Hepatocyte (in vitro differentiated cells): ENCODE results near the gene USP37. TPM values are rescaled to one million over a fixed set of nuclear protein-coding genes. Genes with fewer than 3 reads are reported as not detected.

Experiments used
- DNase-seq: peaks from one replicate; pipeline ENCODE4 v3.0.0-alpha.2; 2016; ENCODE audit warnings: low spot score
- H2AFZ ChIP-seq: fragments of 200-600 bp; sonication (generic); 2 replicates; pipeline ENCODE4 v1.6.0; 2016; ENCODE audit warnings: antibody characterized with exemption, mild to moderate bottlenecking
- H3K27ac ChIP-seq: fragments of 200-600 bp; sonication (generic); 2 replicates; pipeline ENCODE4 v1.5.1; 2016; ENCODE audit warnings: mild to moderate bottlenecking
- H3K27me3 ChIP-seq: fragments of 200-600 bp; sonication (generic); 2 replicates; pipeline ENCODE4 v1.6.1; 2016
- H3K36me3 ChIP-seq: fragments of 200-600 bp; sonication (generic); replicated peaks from 2 replicates; pipeline ENCODE4 v1.5.1; 2016; ENCODE audit warnings: low read depth; ENCODE audit not compliant: insufficient read depth
- H3K4me1 ChIP-seq: fragments of 200-600 bp; sonication (generic); 2 replicates; pipeline ENCODE4 v1.5.1; 2016; ENCODE audit warnings: mild to moderate bottlenecking, moderate library complexity; ENCODE audit not compliant: insufficient read depth
- H3K4me2 ChIP-seq: fragments of 200-600 bp; sonication (generic); 2 replicates; pipeline ENCODE4 v1.6.0; 2016
- H3K4me3 ChIP-seq: fragments of 200-600 bp; sonication (generic); 2 replicates; pipeline ENCODE4 v1.5.1; 2016; ENCODE audit warnings: mild to moderate bottlenecking
- H3K79me2 ChIP-seq: fragments of 200-600 bp; sonication (generic); 2 replicates; pipeline ENCODE4 v1.6.0; 2017; ENCODE audit warnings: mild to moderate bottlenecking
- H3K9me2 ChIP-seq: fragments of 200-600 bp; sonication (generic); replicated peaks from 2 replicates; pipeline ENCODE4 v1.6.0; 2017; ENCODE audit warnings: mild to moderate bottlenecking; ENCODE audit not compliant: insufficient read depth
- H3K9me3 ChIP-seq: fragments of 200-600 bp; sonication (generic); 2 replicates; pipeline ENCODE4 v1.5.1; 2016; ENCODE audit warnings: low read depth, mild to moderate bottlenecking
- H4K20me1 ChIP-seq: fragments of 200-600 bp; sonication (generic); 2 replicates; pipeline ENCODE4 v1.6.0; 2016; ENCODE audit warnings: mild to moderate bottlenecking; ENCODE audit not compliant: insufficient read depth, poor library complexity, severe bottlenecking
- EZH2 ChIP-seq: fragments of 200-600 bp; sonication (generic); IDR thresholded peaks from 2 replicates; pipeline ENCODE4 v1.6.1; 2016; ENCODE audit warnings: antibody characterized with exemption, mild to moderate bottlenecking, borderline replicate concordance
- EZH2phosphoT487 ChIP-seq: fragments of 200-600 bp; sonication (generic); IDR thresholded peaks from one replicate; pipeline ENCODE4 v1.6.1; 2018; ENCODE audit warnings: antibody characterized with exemption, mild to moderate bottlenecking, low read depth, moderate library complexity; ENCODE audit not compliant: unreplicated experiment, severe bottlenecking
- WGBS: methylation state at CpG from one replicate; pipeline ENCODE4 v1.1.6; 2016; ENCODE audit warnings: low lambda C conversion rate; ENCODE audit errors: missing lambda C conversion rate; 5-methylcytosine and 5-hydroxymethylcytosine counted together
- polyA plus RNA-seq: library from polyadenylated mRNA; unstranded; fragments of >200 nt; fragmentation: Nextera tagmentation; extraction: Ambion mirVana; gene quantifications from 2 replicates; pipeline ENCODE4 v1.2.1, GENCODE V29; 2016
- total RNA-seq: library from RNA; depleted of rRNA; stranded (reverse); fragments of >200 nt; gene quantifications from 2 replicates; pipeline ENCODE4 v1.2.3, GENCODE V29; 2014
- TF ChIP-seq, protein P1 (sequence below): fragments of 200-600 bp; sonication (generic); IDR thresholded peaks from 2 replicates; pipeline ENCODE4 v1.5.1; 2016; ENCODE audit warnings: antibody characterized with exemption, mild to moderate bottlenecking; ENCODE audit not compliant: poor library complexity

USP37 gene, protein sequence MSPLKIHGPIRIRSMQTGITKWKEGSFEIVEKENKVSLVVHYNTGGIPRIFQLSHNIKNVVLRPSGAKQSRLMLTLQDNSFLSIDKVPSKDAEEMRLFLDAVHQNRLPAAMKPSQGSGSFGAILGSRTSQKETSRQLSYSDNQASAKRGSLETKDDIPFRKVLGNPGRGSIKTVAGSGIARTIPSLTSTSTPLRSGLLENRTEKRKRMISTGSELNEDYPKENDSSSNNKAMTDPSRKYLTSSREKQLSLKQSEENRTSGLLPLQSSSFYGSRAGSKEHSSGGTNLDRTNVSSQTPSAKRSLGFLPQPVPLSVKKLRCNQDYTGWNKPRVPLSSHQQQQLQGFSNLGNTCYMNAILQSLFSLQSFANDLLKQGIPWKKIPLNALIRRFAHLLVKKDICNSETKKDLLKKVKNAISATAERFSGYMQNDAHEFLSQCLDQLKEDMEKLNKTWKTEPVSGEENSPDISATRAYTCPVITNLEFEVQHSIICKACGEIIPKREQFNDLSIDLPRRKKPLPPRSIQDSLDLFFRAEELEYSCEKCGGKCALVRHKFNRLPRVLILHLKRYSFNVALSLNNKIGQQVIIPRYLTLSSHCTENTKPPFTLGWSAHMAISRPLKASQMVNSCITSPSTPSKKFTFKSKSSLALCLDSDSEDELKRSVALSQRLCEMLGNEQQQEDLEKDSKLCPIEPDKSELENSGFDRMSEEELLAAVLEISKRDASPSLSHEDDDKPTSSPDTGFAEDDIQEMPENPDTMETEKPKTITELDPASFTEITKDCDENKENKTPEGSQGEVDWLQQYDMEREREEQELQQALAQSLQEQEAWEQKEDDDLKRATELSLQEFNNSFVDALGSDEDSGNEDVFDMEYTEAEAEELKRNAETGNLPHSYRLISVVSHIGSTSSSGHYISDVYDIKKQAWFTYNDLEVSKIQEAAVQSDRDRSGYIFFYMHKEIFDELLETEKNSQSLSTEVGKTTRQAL
- total RNA-seq (10.2 and 12.8 TPM in 2 replicates), polyA plus RNA-seq (4.2 and 5.7 TPM in 2 replicates)

DNA sequence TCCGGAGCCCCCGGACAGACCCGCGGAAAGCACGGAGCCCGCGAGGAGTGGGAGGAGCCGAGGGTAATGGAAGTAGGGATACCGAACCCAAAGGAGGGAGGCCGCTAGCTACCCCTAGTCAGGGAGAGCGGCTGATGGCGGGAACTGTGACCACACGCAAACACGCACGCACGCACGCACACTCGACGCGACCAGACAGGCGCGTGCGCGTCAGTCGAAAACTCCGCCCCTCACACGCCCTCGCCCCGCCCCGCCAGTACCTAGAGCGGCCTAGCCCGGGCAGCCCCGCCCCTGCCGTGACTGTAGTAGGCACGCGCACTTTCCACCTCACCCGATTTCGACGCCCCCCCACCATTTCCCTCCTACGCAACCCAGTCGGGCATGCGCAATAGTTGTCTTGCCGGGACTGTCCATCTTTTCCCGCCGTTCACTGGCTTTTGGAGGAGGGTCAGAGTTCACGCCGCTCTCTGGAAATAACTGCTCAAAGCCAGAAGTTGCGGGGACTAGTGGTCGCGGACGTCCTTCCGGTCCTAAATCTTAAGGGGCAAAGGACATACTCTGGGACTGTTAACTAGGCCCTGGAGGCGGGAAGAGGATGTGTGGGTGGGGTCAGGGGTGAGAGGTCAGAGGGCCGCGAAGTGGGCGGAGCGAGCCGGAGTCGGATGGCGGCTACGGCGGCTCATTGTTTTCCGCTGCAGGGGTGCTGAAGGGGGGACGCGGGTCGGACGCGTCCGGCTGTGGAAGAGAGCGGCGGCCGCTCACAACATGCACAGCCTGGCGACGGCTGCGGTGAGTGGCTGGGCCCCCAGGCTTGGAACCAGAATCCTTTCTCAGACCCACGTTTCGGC, at the start of gene USP37, which contains the start of gene CNOT9:
USP37 (minus strand) TSS at position 162 of the 848 bp plus-strand sequence. CDS start 9,698 bp downstream, outside the sequence.
CNOT9 (plus strand) TSS at position 650 of the 848 bp plus-strand sequence; CDS start at position 766, 116 bp downstream.
- Histone ChIP-seq H3K4me3 (peak within 1 kb of the TSS; percentile 71), H3K9me3 (no peaks in the 10 kb centered on the region), H3K4me1 (peaks cover 11% of the 10 kb centered on the region), H3K36me3 (no peaks in the 10 kb centered on the region), H3K27ac (peak within 1 kb of the TSS; percentile 97), H2AFZ (peak within 1 kb of the TSS; percentile 84), H3K27me3 (no peaks in the 10 kb centered on the region), H3K79me2 (peaks cover 92% of the 10 kb centered on the region), H3K4me2 (peak within 1 kb of the TSS; percentile 90), H4K20me1 (peaks cover 7% of the 10 kb centered on the region), H3K9me2 (no peaks in the 10 kb centered on the region)
- no peak for TF ChIP-seq EZH2phosphoT487
- TF ChIP-seq, protein P1, sequence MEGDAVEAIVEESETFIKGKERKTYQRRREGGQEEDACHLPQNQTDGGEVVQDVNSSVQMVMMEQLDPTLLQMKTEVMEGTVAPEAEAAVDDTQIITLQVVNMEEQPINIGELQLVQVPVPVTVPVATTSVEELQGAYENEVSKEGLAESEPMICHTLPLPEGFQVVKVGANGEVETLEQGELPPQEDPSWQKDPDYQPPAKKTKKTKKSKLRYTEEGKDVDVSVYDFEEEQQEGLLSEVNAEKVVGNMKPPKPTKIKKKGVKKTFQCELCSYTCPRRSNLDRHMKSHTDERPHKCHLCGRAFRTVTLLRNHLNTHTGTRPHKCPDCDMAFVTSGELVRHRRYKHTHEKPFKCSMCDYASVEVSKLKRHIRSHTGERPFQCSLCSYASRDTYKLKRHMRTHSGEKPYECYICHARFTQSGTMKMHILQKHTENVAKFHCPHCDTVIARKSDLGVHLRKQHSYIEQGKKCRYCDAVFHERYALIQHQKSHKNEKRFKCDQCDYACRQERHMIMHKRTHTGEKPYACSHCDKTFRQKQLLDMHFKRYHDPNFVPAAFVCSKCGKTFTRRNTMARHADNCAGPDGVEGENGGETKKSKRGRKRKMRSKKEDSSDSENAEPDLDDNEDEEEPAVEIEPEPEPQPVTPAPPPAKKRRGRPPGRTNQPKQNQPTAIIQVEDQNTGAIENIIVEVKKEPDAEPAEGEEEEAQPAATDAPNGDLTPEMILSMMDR = no peak
- TF ChIP-seq EZH2 = no peak
- WGBS = 1% methylated on average over 72 of the region's 77 CpGs
- peak; percentile 100 for DNase-seq

DNA sequence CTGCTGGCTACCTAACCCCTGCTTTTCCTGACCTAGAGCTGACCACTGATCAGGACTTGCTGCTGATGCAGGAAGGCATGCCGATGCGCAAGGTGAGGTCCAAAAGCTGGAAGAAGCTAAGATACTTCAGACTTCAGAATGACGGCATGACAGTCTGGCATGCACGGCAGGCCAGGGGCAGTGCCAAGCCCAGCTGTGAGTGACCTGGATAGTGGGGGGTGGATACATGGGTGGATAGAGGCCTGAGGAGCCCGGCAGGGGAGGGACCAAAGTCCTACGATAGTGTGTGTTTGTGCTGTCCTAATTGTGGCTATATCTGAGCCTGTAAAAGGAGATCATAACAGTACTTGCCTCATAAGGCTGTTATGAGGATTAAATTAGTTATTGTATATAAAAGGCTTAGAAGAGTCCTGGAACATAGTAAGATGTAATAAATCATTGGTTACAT, 47.7 kb upstream of the USP37 start:
- Histone ChIP-seq H3K27me3 (no peaks in the 10 kb centered on the region), H4K20me1 (no peaks in the 10 kb centered on the region), H3K4me3 (no peak overlapping the region), H3K27ac (no peak overlapping the region), H3K9me2 (no peaks in the 10 kb centered on the region), H3K36me3 (no peaks in the 10 kb centered on the region), H2AFZ (no peak overlapping the region), H3K9me3 (no peaks in the 10 kb centered on the region), H3K79me2 (no peaks in the 10 kb centered on the region), H3K4me2 (no peak overlapping the region), H3K4me1 (no peaks in the 10 kb centered on the region)
- WGBS = 65% methylated on average over 6 of the region's 6 CpGs
- peak; percentile 50 for DNase-seq
- TF ChIP-seq, protein P1 = no peak
- TF ChIP-seq EZH2phosphoT487 (no peak), EZH2 (no peak)

DNA sequence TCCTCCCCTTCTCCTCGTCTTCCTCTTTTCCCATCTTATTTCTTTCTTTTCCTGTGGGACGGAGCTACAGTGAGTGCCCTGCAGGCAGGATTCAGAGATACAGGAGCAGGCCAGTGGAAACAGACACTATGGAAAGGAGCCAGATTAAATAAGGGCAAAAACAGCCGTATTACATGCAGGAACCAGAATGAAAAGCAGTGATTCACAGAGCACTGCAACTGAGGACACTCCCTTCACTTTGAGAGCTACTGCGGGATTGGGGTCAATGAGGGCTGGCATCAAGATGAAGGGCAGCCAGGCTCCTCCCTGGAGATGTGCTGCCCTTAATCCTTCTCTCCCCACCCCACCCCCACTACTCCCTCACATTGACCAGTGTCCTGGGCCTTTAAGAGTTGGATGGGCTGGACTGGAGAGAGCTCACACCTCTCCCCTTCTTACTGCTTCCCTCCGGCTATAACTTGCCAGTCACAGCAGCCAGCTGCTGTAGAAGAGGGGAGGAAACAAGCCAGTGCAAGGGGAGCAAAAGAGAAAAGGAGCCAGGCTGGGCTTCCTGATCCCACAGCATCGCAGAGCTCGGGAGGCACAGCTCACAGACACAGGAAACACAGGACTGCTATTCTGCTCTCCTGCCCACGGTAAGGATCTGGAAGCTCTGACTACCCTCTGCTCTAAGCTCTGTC, 39.4 kb upstream of the USP37 start, which contains the start of gene PLCD4:
PLCD4 (plus strand) TSS at position 464 of the 680 bp plus-strand sequence. CDS start 7,841 bp downstream, outside the sequence.
- Histone ChIP-seq H3K9me3 (no peaks in the 10 kb centered on the region), H3K27me3 (no peaks in the 10 kb centered on the region), H3K36me3 (no peaks in the 10 kb centered on the region), H2AFZ (no peak within 1 kb of the TSS), H3K27ac (peak within 1 kb of the TSS; percentile 34), H3K4me3 (no peak within 1 kb of the TSS), H3K79me2 (no peaks in the 10 kb centered on the region), H3K9me2 (no peaks in the 10 kb centered on the region), H4K20me1 (no peaks in the 10 kb centered on the region), H3K4me2 (peak within 1 kb of the TSS; percentile 42), H3K4me1 (peaks cover 3% of the 10 kb centered on the region)
- WGBS = 31% methylated on average over 8 of the region's 8 CpGs
- DNase-seq = peak; percentile 24
- TF ChIP-seq EZH2phosphoT487 (no peak), EZH2 (no peak)
- TF ChIP-seq, protein P1 = no peak
